Heart right ventricle (tissue), 16 donors: ENCODE measurements around the gene MAFB. TPM values are rescaled to one million over a fixed set of nuclear protein-coding genes. Genes with fewer than 3 reads are reported as not detected.

Source experiments
- ATAC-seq, 8 donors: fragments of 200-7000 bp; cut with Tn5 transposase; one replicate each; pipeline ENCODE4 v1.9.1; 2020; ENCODE audit warnings: mild to moderate bottlenecking in 8 of 8, moderate library complexity in 8 of 8, moderate number of reproducible peaks in 1 of 8
- DNase-seq, 2 donors: peaks; one replicate each; pipeline ENCODE4 v3.0.0-alpha.2; 2020
- H3K27ac ChIP-seq, 10 donors: fragments of 200-600 bp; sonication (generic) in 2 of 10; one replicate each; pipeline versions ENCODE4 v1.5.0 to v1.8.0; 2020 to 2022; ENCODE audit warnings: mild to moderate bottlenecking in 3 of 10
- H3K27me3 ChIP-seq, 7 donors: fragments of 200-600 bp; one replicate each; pipeline ENCODE4 v1.8.0; 2021 to 2022; ENCODE audit warnings: mild to moderate bottlenecking in 2 of 7
- H3K36me3 ChIP-seq, 9 donors: fragments of 200-600 bp; sonication (generic) in 1 of 9; one replicate each; pipeline versions ENCODE4 v1.5.0 to v1.8.0; 2020 to 2022; ENCODE audit warnings: mild to moderate bottlenecking in 2 of 9
- H3K4me1 ChIP-seq, 9 donors: fragments of 200-600 bp; sonication (generic) in 1 of 9; one replicate each; pipeline versions ENCODE4 v1.5.0 to v1.8.0; 2020 to 2022; ENCODE audit warnings: mild to moderate bottlenecking in 4 of 9
- H3K4me3 ChIP-seq, 10 donors: fragments of 200-600 bp; sonication (generic) in 2 of 10; one replicate each; pipeline versions ENCODE4 v1.5.0 to v1.8.0; 2020 to 2022; ENCODE audit warnings: mild to moderate bottlenecking in 7 of 10, moderate library complexity in 2 of 10
- H3K9me3 ChIP-seq, 11 donors: fragments of 200-600 bp in 10 of 11; sonication (generic) in 2 of 11; one replicate each; pipeline versions ENCODE4 v1.5.0 to v1.8.0; 2013 to 2022; ENCODE audit warnings: mild to moderate bottlenecking in 2 of 11, control low read depth in 1 of 11, moderate library complexity in 1 of 11
- WGBS, 2 donors: extraction: QIAGEN DNeasy Blood & Tissue Kit; methylation state at CpG; one replicate each; pipeline ENCODE4 v1.1.7; 2013; ENCODE audit warnings: inconsistent platforms in 1 of 2; 5-methylcytosine and 5-hydroxymethylcytosine counted together
- intact Hi-C, 10 donors: fragments of 100-400 bp; cut with DNase I; formaldehyde crosslinking; loops; one replicate each; pipeline versions ENCODE4 v1.11.1 to v1.14.2; 2022
- polyA plus RNA-seq, 2 donors: library from polyadenylated mRNA; stranded (reverse); fragments of 200-250 nt; gene quantifications; one replicate each; pipeline ENCODE4 v1.2.3, GENCODE V29; 2013
- total RNA-seq, 10 donors: library from RNA; stranded (reverse); fragmentation: NEBNext Ultra II Directional in 3 of 10; extraction: Animal tissue kit (Norgen Biotek cat#: 25700) in 3 of 10; gene quantifications; one replicate each; pipeline versions ENCODE4 v1.2.1 to v1.2.4, GENCODE V29; 2021 to 2023
- TF ChIP-seq, protein P1 (sequence below), 9 donors: fragments of 200-600 bp; sonication (generic) in 2 of 9; IDR thresholded peaks; one replicate each; pipeline versions ENCODE4 v1.5.0 to v1.8.0; 2021 to 2022; ENCODE audit warnings: antibody characterized with exemption in 9 of 9, mild to moderate bottlenecking in 5 of 9, moderate library complexity in 1 of 9
- donor health status: Arrhythmogenic right ventricular cardiomyopathy.
- donor health status: ischemic (EF 13 %, LVEDD 7.1; RV severe dilation, severe dysfunction).
- donor health status: healthy with polysubstance abuse.
- donor health status: DM: no; HTN: yes; CAD: no.
- donor health status: DM: no; HTN: no; CAD: no.
- donor health status: ischemic (EF 25% LVEDD 6.9; RV normal size, moderate dysfunction).
- donor health status: ischemic (EF 25% LVEDD 5.7; RV mildly dilated, moderate dysfunction).
- donor health status: healthy.
- donor health status: DM: yes; HTN: yes; CAD: no.
- donor health status: Ischemic cardiomyopathy.
- donor health status: ischemic (EF 35%, LVEDD 5.7; RV mildly dilated, moderate dysfunction).
- donor health status: nonischemic (EF 11% LVEDD 7.7; RV severe dilation, severe dysfunction).
- donor health status: DM: yes; HTN: yes; CAD: no.
- donor health status: PGD.
- donor health status: ischemic (EF 29% LVEDD 5.4; RV normal size, mild dysfunction).
- donor health status: nonischemic (EF 23%, LVEDD 6.1; RV moderate dilation, normal function).

MAFB gene
- total and polyA plus RNA-seq, 12 donors, result 3.2 to 32.0 (median 5.8) TPM

DNA sequence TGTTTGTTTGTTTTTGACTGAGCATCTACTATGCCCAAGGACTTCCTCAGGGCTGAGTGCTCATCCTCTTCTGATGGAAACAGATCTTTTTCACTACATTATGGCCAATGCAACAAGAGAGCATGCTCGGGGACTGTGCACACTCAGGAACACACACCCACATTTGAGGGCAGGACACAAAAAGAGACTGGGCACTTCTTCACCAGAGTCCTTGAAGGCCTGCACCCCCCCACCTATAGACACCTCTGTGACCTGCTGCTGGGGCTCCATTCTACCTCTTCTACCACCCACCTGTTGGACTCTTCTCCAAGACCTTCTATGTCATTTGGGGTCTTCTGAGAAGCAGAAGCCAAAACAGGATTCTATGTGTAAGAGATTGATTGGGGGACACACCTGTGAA, 9.2 kb upstream of the MAFB start:
- ATAC-seq (no peak), DNase-seq (no peak)
- intact Hi-C loops, result loop anchor here in 5 of 10 donors (10.0 kb wide), 6 partner anchors 433 to 1583 kb away; no protein-coding TSS in a partner anchor
- peaks cover 0 to 76% (median 36%) of the 10 kb centered on the region in 7 donors for H3K27me3 ChIP-seq
- H3K36me3 ChIP-seq, result no peaks in the 10 kb centered on the region
- H3K27ac ChIP-seq, result no peak overlapping the region
- WGBS, 2 donors, result 84 to 88% methylated on average over 1 of the region's 1 CpG
- TF ChIP-seq, protein P1, sequence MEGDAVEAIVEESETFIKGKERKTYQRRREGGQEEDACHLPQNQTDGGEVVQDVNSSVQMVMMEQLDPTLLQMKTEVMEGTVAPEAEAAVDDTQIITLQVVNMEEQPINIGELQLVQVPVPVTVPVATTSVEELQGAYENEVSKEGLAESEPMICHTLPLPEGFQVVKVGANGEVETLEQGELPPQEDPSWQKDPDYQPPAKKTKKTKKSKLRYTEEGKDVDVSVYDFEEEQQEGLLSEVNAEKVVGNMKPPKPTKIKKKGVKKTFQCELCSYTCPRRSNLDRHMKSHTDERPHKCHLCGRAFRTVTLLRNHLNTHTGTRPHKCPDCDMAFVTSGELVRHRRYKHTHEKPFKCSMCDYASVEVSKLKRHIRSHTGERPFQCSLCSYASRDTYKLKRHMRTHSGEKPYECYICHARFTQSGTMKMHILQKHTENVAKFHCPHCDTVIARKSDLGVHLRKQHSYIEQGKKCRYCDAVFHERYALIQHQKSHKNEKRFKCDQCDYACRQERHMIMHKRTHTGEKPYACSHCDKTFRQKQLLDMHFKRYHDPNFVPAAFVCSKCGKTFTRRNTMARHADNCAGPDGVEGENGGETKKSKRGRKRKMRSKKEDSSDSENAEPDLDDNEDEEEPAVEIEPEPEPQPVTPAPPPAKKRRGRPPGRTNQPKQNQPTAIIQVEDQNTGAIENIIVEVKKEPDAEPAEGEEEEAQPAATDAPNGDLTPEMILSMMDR (IDR thresholded peaks at IDR 0.05), result no peak
- no peaks in the 10 kb centered on the region for H3K9me3 ChIP-seq
- H3K4me1 ChIP-seq, result peaks cover 0 to 6% (median 0%) of the 10 kb centered on the region in 9 donors
- no peak overlapping the region for H3K4me3 ChIP-seq

DNA sequence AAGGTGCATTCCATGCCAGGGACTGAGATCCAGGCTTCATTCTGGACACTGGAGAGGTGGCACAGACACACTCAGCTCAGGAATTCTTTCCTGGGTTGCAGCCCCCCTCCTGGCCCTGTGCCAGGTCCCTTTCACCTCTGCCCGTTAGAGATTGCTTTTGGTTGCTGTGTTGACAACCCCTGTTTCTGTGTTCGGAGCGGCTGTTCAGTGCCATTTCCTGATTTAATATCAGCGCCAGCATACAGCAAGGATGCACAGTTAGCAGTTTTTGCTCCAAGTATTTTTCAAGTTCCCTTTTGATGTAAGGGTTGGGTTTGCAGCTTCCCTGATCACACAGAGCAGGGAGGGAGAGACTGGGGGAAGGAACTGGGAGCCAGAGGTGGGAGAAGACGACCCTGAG, 8.5 kb upstream of the MAFB start:
- intact Hi-C loops, result loop anchor here in 5 of 10 donors (10.0 kb wide), 6 partner anchors 433 to 1583 kb away; no protein-coding TSS in a partner anchor

DNA sequence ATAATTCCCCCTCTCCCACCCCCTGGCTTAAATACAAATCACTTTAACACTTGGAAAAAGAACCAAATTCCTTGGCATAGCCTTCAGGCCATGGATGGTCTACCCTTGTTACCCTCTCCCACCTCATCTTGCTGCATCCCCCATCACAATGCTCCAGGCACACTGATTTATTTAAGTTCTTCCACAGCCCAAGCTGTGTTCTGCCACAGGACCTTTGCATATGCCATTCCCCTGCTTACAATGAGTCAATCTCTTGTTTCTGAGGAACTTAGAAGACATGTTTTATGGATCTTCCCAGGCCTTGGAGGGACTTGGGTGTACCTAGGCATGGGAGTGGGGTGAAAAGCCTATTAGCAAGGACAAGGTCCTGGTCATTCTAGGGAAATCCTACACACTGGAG, 6.2 kb upstream of the MAFB start:
- intact Hi-C loops, result loop anchor here in 5 of 10 donors (10.0 kb wide), 6 partner anchors 430 to 1580 kb away; no protein-coding TSS in a partner anchor
- Histone ChIP-seq H3K4me1 (peaks cover 4 to 30% (median 8%) of the 10 kb centered on the region in 9 donors), H3K27ac (no peak overlapping the region), H3K27me3 (peaks cover 17 to 90% (median 67%) of the 10 kb centered on the region in 7 donors), H3K36me3 (no peaks in the 10 kb centered on the region), H3K4me3 (no peak overlapping the region), H3K9me3 (no peaks in the 10 kb centered on the region)
- TF ChIP-seq, protein P1 (IDR thresholded peaks at IDR 0.05), result no peak
- ATAC-seq (no peak), DNase-seq (no peak)

More for the DNA sequence above, 8.5 kb upstream of the MAFB start:
- H3K4me1 ChIP-seq, result peaks cover 0 to 11% (median 0%) of the 10 kb centered on the region in 9 donors
- TF ChIP-seq, protein P1 (IDR thresholded peaks at IDR 0.05), result no peak
- no peaks in the 10 kb centered on the region for H3K9me3 ChIP-seq
- H3K36me3 ChIP-seq, result no peaks in the 10 kb centered on the region
- H3K4me3 ChIP-seq, result no peak overlapping the region
- H3K27me3 ChIP-seq, result peaks cover 0 to 84% (median 44%) of the 10 kb centered on the region in 7 donors
- peak in 3 of 8 donors; percentile 20 to 27 (median 27) for ATAC-seq
- WGBS, 2 donors, result 23 to 27% methylated on average over 5 of the region's 5 CpGs
- no peak overlapping the region for H3K27ac ChIP-seq
- no peak for DNase-seq

DNA sequence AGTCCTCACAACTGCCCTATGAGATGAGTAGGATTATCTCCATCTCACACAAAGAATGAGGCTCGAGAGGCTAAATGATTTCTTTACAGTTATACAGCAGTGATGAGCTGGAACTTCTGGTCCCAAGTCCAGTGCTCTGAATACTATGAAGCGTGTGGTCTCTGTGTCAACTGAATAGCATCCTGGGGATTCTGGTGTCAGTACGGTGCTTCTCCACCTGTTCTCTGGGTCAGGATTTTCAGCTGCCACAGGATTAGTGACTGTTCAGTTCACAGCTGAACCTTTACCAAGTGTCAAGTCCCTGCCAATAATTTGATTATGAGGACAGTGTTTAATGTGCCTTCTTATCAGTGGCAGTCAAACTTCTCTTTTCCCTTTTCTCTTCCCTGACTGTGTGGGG, 5.2 kb upstream of the MAFB start:
- TF ChIP-seq, protein P1 (IDR thresholded peaks at IDR 0.05), result no peak
- WGBS, 2 donors, result 82 to 84% methylated on average over 3 of the region's 3 CpGs
- H3K27me3 ChIP-seq, result peaks cover 18 to 91% (median 69%) of the 10 kb centered on the region in 7 donors

More for the DNA sequence above, 5.2 kb upstream of the MAFB start:
- Histone ChIP-seq H3K27ac (no peak overlapping the region), H3K4me1 (peaks cover 4 to 38% (median 10%) of the 10 kb centered on the region in 9 donors), H3K4me3 (no peak overlapping the region), H3K9me3 (no peaks in the 10 kb centered on the region), H3K36me3 (no peaks in the 10 kb centered on the region)
- intact Hi-C loops, result loop anchor here in 8 of 10 donors (5.0 to 10.0 kb wide), 10 partner anchors 427 to 1579 kb away; no protein-coding TSS in a partner anchor
- ATAC-seq, result no peak
- no peak for DNase-seq
